NCI-H1436 (cell line): ENCODE measurements around the gene PDE8A.
"Not testable (repeated sequence)": the region's sequence is repeated elsewhere in the genome, so short reads cannot be mapped to it uniquely, and the experiment has no call there.

Source experiments
- DNase-seq: peaks from one replicate; lab custom pipeline; 2025; lab: John Stamatoyannopoulos, UW

Gene PDE8A

GRCh38 chr15:84961707-84962106 is 19.9 kb upstream of the PDE8A start:
- DNase-seq: no peak

GRCh38 chr15:84962955-84963354 is 18.7 kb upstream of the PDE8A start:
- no peak for DNase-seq

- DNase-seq: no peak
Observed at GRCh38 chr15:84967380-84967779, 14.3 kb upstream of the PDE8A start.

- no peak for DNase-seq
Observed at GRCh38 chr15:84968301-84968700, 13.4 kb upstream of the PDE8A start.

- DNase-seq: no peak
Observed at GRCh38 chr15:84969257-84969656, 12.4 kb upstream of the PDE8A start.

GRCh38 chr15:84970843-84971242 is 10.8 kb upstream of the PDE8A start:
- no peak for DNase-seq

- no peak for DNase-seq
Observed at GRCh38 chr15:84973492-84974460, 7.9 kb upstream of the PDE8A start.

GRCh38 chr15:84975871-84976351 is 5.7 kb upstream of the PDE8A start:
- no peak for DNase-seq

- no peak for DNase-seq
Observed at GRCh38 chr15:84976746-84977345, 4.8 kb upstream of the PDE8A start.

- no peak for DNase-seq
Observed at GRCh38 chr15:84979651-84980050, 2.0 kb upstream of the PDE8A start.

- peak; percentile 63 for DNase-seq
Observed at GRCh38 chr15:84980196-84981053, 1.2 kb upstream of the PDE8A start.

GRCh38 chr15:84981054-84981710 is 474 bp upstream of the PDE8A start:
- peak; percentile 92 for DNase-seq

- DNase-seq: no peak
Observed at GRCh38 chr15:84982301-84982920, 755 bp downstream of the PDE8A start.

- DNase-seq: no peak
Observed at GRCh38 chr15:84983294-84983693, 1.6 kb downstream of the PDE8A start.

GRCh38 chr15:84983711-84984110 is 2.1 kb downstream of the PDE8A start:
- no peak for DNase-seq

GRCh38 chr15:84985158-84985557 is 3.5 kb downstream of the PDE8A start:
- no peak for DNase-seq

GRCh38 chr15:84987351-84987750 is 5.7 kb downstream of the PDE8A start:
- DNase-seq: not testable (repeated sequence)

- no peak for DNase-seq
Observed at GRCh38 chr15:84987949-84988624, 6.4 kb downstream of the PDE8A start.

GRCh38 chr15:84988909-84989644 is 7.4 kb downstream of the PDE8A start:
- DNase-seq: no peak

- no peak for DNase-seq
Observed at GRCh38 chr15:84990507-84990906, 8.9 kb downstream of the PDE8A start.
